ENCODE results near the gene INTS3. TPM values are rescaled to one million over a fixed set of nuclear protein-coding genes. Genes with fewer than 3 reads are reported as not detected.
A peak's percentile ranks its signal among the peaks of the same experiment; 100 is the strongest.

Gene INTS3
- total RNA-seq, 2 donors from 2014 or later: 49.5 to 103 TPM

- no peak for ATAC-seq (replicated peaks)
- Mint-ChIP-seq H3K27ac (peak overlapping the region; percentile 61), H3K4me1 (peaks cover 11% of the 10 kb centered on the region), H3K27me3 (no peaks in the 10 kb centered on the region), H3K4me3 (no peak overlapping the region), H3K36me3 (ENCODE audit: low read depth) (peaks cover 66% of the 10 kb centered on the region), H3K9me3 (no peaks in the 10 kb centered on the region)
These were observed 6.7 kb downstream of the INTS3 start for GRCh38 chr1:153734396-153735089.

- Mint-ChIP-seq H3K27me3 (no peaks in the 10 kb centered on the region), H3K9me3 (no peaks in the 10 kb centered on the region), H3K36me3 (ENCODE audit: low read depth) (peaks cover 65% of the 10 kb centered on the region), H3K4me3 (no peak overlapping the region), H3K4me1 (peaks cover 11% of the 10 kb centered on the region), H3K27ac (no peak overlapping the region)
- ATAC-seq (replicated peaks): no peak
These were observed 7.2 kb downstream of the INTS3 start for GRCh38 chr1:153735090-153735420.

GRCh38 chr1:153741986-153742385, 14.1 kb downstream of the INTS3 start:
- no peaks in the 10 kb centered on the region for H3K27me3 Mint-ChIP-seq
- no peaks in the 10 kb centered on the region for H3K9me3 Mint-ChIP-seq
- ATAC-seq (replicated peaks): no peak
- H3K4me3 Mint-ChIP-seq: peak overlapping the region; percentile 36
- peaks cover 32% of the 10 kb centered on the region for H3K4me1 Mint-ChIP-seq
- H3K36me3 Mint-ChIP-seq (ENCODE audit: low read depth): peaks cover 80% of the 10 kb centered on the region
- peak overlapping the region; percentile 70 for H3K27ac Mint-ChIP-seq

- Mint-ChIP-seq H3K27ac (peak overlapping the region; percentile 70), H3K27me3 (no peaks in the 10 kb centered on the region), H3K9me3 (no peaks in the 10 kb centered on the region), H3K36me3 (ENCODE audit: low read depth) (peaks cover 80% of the 10 kb centered on the region), H3K4me3 (peak overlapping the region; percentile 36), H3K4me1 (peaks cover 32% of the 10 kb centered on the region)
- peak; percentile 75 for ATAC-seq (replicated peaks)
These were observed 14.7 kb downstream of the INTS3 start for GRCh38 chr1:153742411-153743142.

GRCh38 chr1:153745417-153745816, 17.6 kb downstream of the INTS3 start:
- no peak for ATAC-seq (replicated peaks)
- H3K27ac Mint-ChIP-seq: no peak overlapping the region
- H3K27me3 Mint-ChIP-seq: no peaks in the 10 kb centered on the region
- peaks cover 90% of the 10 kb centered on the region for H3K36me3 Mint-ChIP-seq (ENCODE audit: low read depth)
- H3K4me3 Mint-ChIP-seq: no peak overlapping the region
- peaks cover 32% of the 10 kb centered on the region for H3K4me1 Mint-ChIP-seq
- no peaks in the 10 kb centered on the region for H3K9me3 Mint-ChIP-seq

- no peak for ATAC-seq (replicated peaks)
- H3K36me3 Mint-ChIP-seq (ENCODE audit: low read depth): peaks cover 90% of the 10 kb centered on the region
- peaks cover 31% of the 10 kb centered on the region for H3K4me1 Mint-ChIP-seq
- H3K9me3 Mint-ChIP-seq: no peaks in the 10 kb centered on the region
- H3K27ac Mint-ChIP-seq: no peak overlapping the region
- H3K27me3 Mint-ChIP-seq: no peaks in the 10 kb centered on the region
- no peak overlapping the region for H3K4me3 Mint-ChIP-seq
These were observed 18.3 kb downstream of the INTS3 start for GRCh38 chr1:153746174-153746573.

GRCh38 chr1:153748903-153749302, 21.1 kb downstream of the INTS3 start:
- H3K9me3 Mint-ChIP-seq: no peaks in the 10 kb centered on the region
- no peak for ATAC-seq (replicated peaks)
- peaks cover 90% of the 10 kb centered on the region for H3K36me3 Mint-ChIP-seq (ENCODE audit: low read depth)
- H3K27ac Mint-ChIP-seq: no peak overlapping the region
- H3K27me3 Mint-ChIP-seq: no peaks in the 10 kb centered on the region
- no peak overlapping the region for H3K4me3 Mint-ChIP-seq
- peaks cover 6% of the 10 kb centered on the region for H3K4me1 Mint-ChIP-seq

GRCh38 chr1:153749408-153750005, 21.7 kb downstream of the INTS3 start:
- peaks cover 90% of the 10 kb centered on the region for H3K36me3 Mint-ChIP-seq (ENCODE audit: low read depth)
- no peaks in the 10 kb centered on the region for H3K9me3 Mint-ChIP-seq
- no peaks in the 10 kb centered on the region for H3K27me3 Mint-ChIP-seq
- no peak overlapping the region for H3K4me3 Mint-ChIP-seq
- peaks cover 1% of the 10 kb centered on the region for H3K4me1 Mint-ChIP-seq
- ATAC-seq (replicated peaks): peak; percentile 99
- H3K27ac Mint-ChIP-seq: peak overlapping the region; percentile 1

GRCh38 chr1:153750026-153750995, 22.5 kb downstream of the INTS3 start:
- H3K27ac Mint-ChIP-seq: no peak overlapping the region
- peak; percentile 41 for ATAC-seq (replicated peaks)

GRCh38 chr1:153752072-153752471, 24.2 kb downstream of the INTS3 start:
- Mint-ChIP-seq H3K27ac (peak overlapping the region; percentile 23), H3K27me3 (no peaks in the 10 kb centered on the region), H3K4me1 (no peaks in the 10 kb centered on the region), H3K4me3 (no peak overlapping the region), H3K36me3 (ENCODE audit: low read depth) (peaks cover 100% of the 10 kb centered on the region), H3K9me3 (no peaks in the 10 kb centered on the region)
- no peak for ATAC-seq (replicated peaks)

More at GRCh38 chr1:153750026-153750995, 22.5 kb downstream of the INTS3 start:
- H3K4me3 Mint-ChIP-seq: no peak overlapping the region
- H3K27me3 Mint-ChIP-seq: no peaks in the 10 kb centered on the region
- H3K9me3 Mint-ChIP-seq: no peaks in the 10 kb centered on the region
- H3K4me1 Mint-ChIP-seq: no peaks in the 10 kb centered on the region
- H3K36me3 Mint-ChIP-seq (ENCODE audit: low read depth): peaks cover 93% of the 10 kb centered on the region

GRCh38 chr1:153752571-153753195, 24.8 kb downstream of the INTS3 start:
- Mint-ChIP-seq H3K9me3 (no peaks in the 10 kb centered on the region), H3K4me1 (no peaks in the 10 kb centered on the region), H3K4me3 (no peak overlapping the region), H3K27ac (no peak overlapping the region), H3K27me3 (no peaks in the 10 kb centered on the region), H3K36me3 (ENCODE audit: low read depth) (peaks cover 100% of the 10 kb centered on the region)
- ATAC-seq (replicated peaks): no peak

- Mint-ChIP-seq H3K4me1 (no peaks in the 10 kb centered on the region), H3K36me3 (ENCODE audit: low read depth) (peaks cover 99% of the 10 kb centered on the region), H3K4me3 (no peak overlapping the region), H3K27ac (no peak overlapping the region), H3K27me3 (no peaks in the 10 kb centered on the region), H3K9me3 (no peaks in the 10 kb centered on the region)
- no peak for ATAC-seq (replicated peaks)
These were observed 26.4 kb downstream of the INTS3 start for GRCh38 chr1:153754266-153754665.

- H3K4me3 Mint-ChIP-seq: no peak overlapping the region
- ATAC-seq (replicated peaks): no peak
- H3K9me3 Mint-ChIP-seq: no peaks in the 10 kb centered on the region
- no peaks in the 10 kb centered on the region for H3K4me1 Mint-ChIP-seq
- H3K27me3 Mint-ChIP-seq: no peaks in the 10 kb centered on the region
- no peak overlapping the region for H3K27ac Mint-ChIP-seq
- H3K36me3 Mint-ChIP-seq (ENCODE audit: low read depth): peaks cover 97% of the 10 kb centered on the region
These were observed 32.6 kb downstream of the INTS3 start for GRCh38 chr1:153760440-153760839.

Measured in activated T-helper 17 cell treated with anti-CD3 and anti-CD28 coated beads, Interleukin-2, amount 50 U/mL, for 72 hours (primary cell).